Esophagus mucosa (tissue), 1 donor: ENCODE data around the gene UBL7. TPM values are rescaled to one million over a fixed set of nuclear protein-coding genes. Genes with fewer than 3 reads are reported as not detected.

Source experiments
- ATAC-seq: fragments of 200-7000 bp; cut with Tn5 transposase; one replicate; pipeline ENCODE4 v1.9.1; 2020
- total RNA-seq: library from RNA; stranded (reverse); gene quantifications from one replicate; pipeline ENCODE4 v1.2.4, GENCODE V29; 2023
- donor health status: DM: yes; HTN: yes; CAD: no.

The UBL7 gene
- total RNA-seq, 1 donor from 2014 or later: 28.2 TPM

DNA sequence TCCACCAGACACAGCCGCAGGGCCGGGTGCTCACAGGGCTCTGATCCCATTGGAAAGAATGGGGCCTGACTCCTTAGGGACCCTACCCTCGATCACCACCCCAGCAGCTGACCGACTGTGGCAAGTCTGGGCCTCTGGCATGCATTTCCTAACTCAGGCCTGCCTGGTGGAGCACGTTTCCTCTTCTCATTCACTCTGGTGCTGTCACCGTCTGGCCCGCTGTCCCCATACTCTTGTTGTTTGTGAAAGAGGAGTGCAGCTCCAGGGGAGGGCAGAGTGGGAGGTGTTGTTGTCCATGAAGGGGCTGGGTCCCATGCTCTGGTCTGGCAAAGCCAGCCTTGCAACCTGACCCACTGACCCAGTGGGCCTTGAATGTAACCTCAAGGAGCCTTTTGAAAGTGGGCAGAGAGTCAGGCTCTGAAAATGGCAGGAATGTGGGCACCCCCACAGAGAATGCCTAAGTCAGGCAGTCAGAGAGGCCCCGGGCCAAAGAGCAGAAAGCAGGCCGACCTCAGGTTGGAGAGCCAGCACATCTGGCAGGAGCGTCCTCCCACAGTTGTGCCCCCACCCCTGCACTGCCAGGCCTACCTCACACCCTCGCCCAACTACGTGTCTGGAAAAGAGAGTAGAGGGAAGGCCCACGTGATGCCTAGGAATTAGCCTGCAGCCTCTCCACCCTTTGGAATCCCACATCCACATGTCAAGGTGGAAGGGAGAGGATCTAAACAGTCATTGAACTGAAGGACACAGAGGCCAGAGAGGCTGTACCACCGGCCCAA lies 38.1 kb downstream of the UBL7 start:
- ATAC-seq: no peak

DNA sequence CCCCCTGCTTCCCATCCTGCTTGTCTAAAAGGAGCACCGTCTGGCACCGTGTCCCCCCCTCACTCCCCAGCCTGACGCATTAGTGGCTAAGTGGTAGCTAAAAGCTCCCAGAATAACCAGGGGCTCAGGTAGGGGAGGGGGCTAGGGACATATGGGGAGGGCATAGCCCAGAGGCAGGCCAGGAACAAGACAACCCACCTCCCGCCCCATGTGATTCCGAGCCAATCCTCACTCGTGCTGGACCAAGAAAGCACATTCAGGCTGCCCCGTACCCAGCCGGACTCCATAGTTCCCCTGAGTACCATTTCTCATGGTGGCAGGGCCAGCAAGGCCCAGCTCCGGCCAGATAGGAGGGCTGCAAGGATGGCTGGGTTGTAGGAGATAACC lies 38.7 kb downstream of the UBL7 start:
- no peak for ATAC-seq

DNA sequence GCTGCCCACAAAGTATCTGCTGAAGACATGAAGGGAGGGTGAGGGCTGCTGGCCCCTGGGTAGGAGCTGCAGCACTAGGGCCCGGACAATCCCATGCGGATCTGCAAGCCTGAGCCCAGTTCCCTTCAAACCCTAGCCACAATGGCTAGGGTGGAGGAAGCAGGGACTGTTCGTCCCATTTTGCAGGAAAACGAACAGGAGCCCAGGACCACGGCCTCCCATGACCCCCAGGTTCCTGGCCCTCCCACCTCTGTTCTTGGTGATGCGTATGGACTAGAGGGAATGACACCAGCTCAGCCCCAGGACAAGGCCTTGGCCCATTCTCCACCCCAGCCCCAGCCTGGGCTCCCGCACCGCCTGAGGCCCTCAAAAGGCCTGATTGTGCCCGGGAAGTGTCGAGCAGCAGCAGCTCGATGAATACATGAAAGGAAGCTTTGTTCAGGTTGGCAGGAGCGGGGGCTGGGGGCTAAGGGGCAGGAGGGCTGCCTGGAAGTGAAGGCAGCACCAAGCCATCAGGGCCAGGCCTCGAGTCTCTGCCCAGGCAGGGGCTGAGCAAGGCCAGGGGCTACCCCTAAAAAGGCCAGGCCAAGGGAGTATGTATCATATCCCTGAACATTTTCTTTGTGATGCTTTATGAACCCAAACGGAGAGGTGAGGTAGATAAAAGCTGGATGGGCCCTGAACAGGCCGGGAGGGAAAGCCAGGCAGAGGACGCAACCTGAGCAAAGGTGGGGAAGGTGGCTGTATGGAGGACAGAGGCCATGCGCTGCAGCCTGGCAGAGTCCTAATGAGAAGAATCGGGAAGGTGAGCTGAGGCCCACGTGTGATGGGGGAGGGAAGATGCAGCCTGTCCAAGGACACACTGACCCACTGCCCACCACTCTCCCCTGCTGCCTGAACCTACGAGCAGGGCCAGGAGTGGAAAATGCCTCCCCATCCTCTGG lies 39.4 kb downstream of the UBL7 start:
- ATAC-seq: no peak

DNA sequence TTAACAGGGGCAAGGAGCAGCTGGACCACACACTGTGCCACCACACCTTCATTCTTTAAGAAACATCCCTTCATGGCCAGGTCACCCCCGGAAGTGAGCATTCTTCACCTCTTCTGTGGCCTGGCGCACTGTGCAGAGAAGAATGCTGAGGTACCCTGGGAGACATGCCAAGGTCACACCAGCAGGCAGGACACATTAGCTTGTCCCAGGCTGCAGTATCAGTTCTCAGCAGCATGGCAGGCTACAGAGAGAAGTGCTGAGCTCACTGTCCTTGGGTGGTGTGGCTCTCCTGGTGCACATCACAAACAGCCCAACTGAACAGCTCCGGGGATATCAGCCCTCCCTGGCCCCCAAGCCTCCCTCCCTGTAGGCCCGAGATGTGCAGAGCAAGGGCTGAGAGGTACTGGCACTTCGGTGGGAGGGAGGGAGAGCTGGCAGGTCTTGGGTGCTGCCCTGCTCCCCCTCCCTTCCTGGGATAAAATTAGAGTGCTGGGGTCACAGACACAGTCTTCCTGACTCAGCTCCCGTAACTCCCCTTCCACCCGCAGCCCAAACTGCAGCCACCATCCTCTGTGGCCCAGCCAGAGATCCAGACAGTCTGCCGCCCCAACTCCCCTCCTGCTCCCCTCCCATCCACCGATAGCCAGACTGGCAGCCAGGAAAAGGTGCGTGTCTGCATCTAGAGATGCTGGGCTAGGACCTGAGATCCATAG lies 40.6 kb downstream of the UBL7 start:
- ATAC-seq: no peak

DNA sequence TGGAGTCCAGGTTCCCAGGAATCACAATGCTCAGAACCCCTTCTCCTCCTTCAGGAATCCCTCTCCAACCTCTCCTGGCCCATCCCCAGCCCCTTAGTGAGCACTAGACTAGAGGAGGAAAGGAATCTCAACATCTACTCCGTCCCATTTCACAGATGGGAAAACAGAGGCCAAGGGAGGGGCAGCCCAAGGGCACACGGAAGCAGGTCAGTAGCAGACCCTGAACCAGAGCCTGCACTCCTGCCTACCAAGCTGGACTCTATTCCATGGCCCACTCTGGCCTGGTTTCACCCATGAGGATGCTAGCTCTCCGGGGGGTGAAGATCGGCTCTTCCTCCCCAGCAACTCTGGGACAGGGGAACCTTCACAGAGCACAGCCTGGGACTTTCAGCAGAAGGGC lies 41.5 kb downstream of the UBL7 start:
- no peak for ATAC-seq

DNA sequence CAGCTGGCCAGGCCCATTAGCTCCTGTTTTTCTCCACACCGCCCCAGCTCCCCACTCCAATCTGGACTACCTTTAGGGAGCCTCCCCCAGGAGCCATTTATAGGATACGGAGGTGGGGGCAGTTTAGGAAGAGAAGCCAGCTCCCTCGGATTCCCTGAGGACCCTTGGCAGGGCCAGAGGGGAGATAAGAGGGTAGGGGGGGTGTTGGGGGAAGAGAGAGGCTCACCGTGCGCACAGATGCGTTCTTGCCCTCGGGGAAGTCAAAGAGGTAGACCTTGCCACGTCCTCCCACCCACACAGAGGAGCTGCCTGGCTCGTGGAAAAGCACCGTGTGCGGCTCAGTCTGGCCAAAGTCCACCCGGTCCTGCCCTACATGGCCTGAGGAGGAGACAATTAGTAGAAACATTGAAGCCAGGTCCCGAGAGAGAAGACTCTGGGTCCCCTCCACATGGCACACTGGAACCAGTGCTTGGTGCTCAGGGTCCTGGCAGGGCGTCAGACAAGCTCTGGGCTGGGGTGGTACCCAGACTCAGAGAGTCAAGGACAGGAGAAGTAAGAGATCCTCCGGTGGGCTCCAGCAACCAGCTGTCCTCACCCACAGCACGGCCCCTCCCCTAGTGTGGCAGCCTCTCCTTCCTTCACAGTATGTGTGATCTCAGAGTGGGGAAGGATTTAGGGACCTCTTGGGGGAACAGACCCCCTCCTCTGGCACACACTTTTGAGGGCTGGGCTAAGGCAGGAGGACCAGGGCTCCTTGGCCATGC lies 42.2 kb downstream of the UBL7 start:
- no peak for ATAC-seq

- no peak for ATAC-seq
Observed at GRCh38 chr15:74417670-74418069, 43.3 kb downstream of the UBL7 start.

DNA sequence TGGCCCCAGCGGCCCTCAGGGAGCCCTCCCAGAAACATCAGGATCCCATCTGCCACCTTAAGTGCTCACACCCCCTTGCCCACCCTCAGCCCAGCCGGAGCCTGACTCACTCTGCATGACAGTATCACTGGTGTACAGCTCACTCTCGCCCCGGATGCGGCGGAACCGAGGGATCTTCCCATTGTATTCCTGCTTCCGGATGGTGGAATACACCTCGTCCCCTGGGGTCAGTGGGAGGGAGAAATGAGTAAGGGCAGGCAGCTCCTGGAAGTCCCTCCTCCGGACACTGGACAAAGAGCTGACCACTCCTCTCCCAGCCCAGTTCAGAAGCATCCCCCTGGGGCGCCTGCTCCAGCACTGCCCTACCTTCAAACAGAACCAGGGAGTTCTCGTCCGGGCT lies 43.7 kb downstream of the UBL7 start:
- no peak for ATAC-seq

DNA sequence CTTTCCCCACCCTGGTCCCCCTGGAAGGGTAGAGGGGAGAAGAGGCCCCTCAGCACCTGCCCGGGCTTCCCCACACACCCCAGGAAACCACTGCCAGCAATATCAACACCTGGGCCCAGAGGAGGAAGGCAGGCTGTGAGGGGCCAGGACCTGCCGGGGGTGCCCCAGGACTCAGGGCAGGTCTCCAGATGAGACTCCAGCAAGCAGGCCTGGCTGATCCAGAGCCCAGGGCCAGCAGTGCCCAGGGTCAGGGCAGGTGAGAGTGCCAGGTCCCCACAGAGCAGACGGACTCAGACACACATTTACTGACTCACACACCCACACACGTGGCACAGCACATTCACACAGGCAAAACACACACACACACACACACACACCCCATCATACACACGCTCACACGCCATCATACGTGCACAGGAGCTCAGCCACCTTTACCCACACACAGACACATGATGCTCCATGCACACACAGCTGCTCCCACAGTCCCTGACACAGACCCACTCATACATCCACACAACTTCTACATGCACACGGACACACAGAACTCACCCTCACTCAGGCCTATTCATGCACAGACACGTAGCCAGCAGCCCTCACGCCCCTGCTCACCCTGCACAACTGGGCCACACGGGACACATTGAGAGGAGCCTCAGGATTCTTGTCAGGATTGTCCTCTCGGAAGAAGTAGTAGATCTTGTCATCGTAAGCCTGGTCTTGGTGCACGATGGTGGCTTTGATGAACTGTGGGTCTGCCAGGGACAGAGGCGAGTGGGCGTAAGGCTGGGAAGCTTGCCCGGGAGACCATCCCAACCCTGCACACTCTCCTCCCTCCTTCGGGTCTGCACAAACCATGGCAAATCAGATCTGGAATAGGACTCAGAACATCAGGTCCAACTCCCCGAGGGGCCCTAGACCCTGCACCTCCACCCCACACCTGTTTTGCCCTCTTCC lies 44.7 kb downstream of the UBL7 start:
- ATAC-seq: no peak

DNA sequence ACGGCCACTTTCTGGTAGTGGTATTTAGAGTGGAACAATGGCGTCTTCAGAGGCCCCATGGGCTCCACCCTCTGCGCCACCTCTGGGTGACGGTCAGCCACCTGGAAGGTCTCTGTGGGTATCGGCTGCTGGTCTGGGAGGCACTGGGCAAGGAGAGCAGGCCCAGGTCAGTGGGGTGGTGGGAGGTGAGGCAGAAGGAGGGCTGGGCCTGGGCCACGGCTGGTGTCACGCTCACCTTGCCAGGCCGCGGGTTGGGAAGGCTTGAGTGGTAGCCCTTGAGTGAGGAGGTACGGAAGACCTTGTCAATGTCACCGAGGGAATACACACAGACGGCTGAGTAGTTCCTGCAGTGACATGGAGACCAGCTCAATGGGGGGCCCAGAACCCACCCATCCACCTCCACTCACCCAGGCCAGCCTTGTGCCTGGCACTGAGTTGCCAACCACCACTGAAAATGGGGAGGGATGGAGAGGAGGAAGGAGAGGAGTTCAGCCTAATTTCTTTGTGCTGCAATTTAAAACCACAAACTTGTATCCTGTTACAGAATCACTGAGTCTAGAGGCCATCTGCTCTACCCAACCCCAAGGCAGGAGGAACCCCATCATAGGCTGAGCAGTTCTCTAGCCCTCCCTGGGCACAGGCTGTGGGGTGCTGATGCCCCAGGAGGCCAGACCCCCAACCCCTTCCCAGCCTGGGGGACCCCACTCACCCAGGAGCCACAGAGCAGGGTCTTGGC lies 46.2 kb downstream of the UBL7 start:
- ATAC-seq: no peak

GRCh38 chr15:74414081-74414580 lies 46.8 kb downstream of the UBL7 start:
- ATAC-seq: no peak

- ATAC-seq: no peak
Observed at GRCh38 chr15:74413350-74414080, 47.4 kb downstream of the UBL7 start.

DNA sequence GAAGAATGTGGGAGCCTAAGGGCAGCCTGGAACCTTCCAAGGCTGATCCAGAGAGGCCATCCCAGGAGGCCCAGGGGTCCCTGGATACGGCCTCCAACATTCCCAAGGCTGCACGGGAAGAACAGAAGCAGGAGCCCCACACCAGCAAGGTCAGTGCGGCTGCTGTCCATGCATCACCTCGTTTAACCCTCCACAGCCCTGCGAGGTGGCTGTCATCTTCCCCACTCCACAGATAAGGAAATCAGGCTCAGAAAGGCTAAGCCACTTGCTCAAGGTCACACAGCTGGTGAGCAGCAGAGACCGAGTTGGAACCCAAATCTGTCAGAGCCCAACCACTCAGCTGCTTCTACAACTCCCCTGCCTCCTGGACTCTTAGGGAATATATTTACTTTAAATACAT lies 48.8 kb downstream of the UBL7 start:
- ATAC-seq: no peak

- no peak for ATAC-seq
Observed at GRCh38 chr15:74411686-74412085, 49.3 kb downstream of the UBL7 start.

- ATAC-seq: no peak
Observed at GRCh38 chr15:74410502-74410901, 50.5 kb downstream of the UBL7 start.

GRCh38 chr15:74409225-74409624 lies 51.7 kb downstream of the UBL7 start:
- no peak for ATAC-seq

DNA sequence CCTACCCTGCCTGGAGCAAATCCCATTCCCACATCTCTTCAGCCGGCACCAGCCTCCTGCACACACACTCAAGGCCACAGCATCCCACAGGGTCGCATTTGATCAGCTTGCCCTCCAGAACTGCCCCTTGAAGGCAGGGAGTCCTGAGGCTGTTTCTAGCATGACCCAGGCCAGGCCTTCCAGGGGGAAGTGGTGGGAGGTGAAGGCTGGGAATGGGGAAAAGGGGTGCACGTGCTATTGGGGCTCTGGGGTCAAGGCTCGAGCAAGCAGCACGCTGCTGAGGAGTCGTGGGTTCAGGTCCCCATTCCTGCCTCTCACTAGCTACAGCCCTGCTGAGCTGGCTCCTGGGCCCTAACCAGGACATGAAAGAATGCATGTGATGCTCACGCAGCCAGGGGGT lies 52.1 kb downstream of the UBL7 start:
- ATAC-seq: no peak

DNA sequence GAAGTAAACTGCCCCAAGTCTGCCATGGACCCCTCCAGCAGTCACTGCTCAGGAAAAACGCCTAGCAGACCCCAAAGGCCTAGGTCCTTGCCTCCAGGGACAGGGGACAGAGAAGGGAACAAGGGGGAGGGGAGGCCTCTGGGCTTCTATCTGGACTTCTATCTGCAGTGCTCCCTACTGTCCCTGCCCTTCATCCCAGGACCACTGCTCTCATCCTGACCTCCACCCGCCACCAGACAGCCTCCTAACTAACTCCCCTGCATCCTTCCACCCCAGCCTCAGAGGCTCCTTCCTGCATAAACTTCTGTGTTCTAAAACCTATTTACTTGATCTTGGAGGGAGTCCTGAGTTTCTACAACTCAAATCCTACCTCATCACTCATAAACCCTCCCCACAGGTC lies 52.6 kb downstream of the UBL7 start:
- no peak for ATAC-seq

DNA sequence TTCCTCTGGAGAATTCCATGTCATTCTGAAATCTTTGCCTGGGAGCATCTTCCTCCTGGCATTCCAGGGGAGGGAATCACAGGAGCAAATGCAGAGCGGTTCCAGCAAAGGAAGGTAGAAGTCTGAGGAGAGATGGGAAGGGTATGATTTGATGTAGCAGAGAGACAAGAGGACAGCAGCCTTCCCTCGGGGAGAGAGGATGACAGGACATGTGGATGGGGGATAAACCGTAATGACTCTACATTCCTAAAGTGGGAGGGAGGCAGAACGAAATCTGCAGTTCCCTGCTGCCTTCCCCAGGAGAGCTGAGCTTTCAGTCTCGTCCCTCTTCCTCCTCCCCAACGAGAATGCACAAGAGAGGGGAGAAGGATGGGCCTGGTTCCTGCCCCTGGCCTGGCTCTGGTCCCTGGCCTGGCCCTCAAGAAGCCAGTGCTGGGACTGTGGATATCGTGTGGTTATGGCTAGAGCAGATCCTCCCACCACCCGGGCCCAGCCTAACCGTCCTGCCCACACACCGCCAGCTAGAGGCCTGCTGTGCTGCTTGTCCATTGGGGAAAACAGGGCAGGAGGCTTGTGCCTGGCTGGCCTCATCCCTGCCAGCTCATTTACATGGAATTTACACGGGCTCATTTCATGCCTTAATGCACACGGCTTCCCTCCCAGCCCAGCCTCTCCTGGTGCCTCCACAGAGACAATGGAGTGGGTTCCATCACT lies 53.8 kb downstream of the UBL7 start:
- no peak for ATAC-seq
